OCI-LY1 (cell line): ENCODE data around the gene ARHGAP27.
A peak's percentile ranks its signal among the peaks of the same experiment; 100 is the strongest.

Experiments
- H2AFZ ChIP-seq: fragments of 200-600 bp; sonication (generic), shearing (Covaris generic); 2 replicates; pipeline ENCODE4 v1.6.0; 2014; ENCODE audit warnings: antibody characterized with exemption, mild to moderate bottlenecking, low read length
- H3F3A ChIP-seq: fragments of 200-600 bp; sonication (generic), shearing (Covaris generic); 2 replicates; pipeline ENCODE4 v1.6.0; 2014; ENCODE audit warnings: mild to moderate bottlenecking, antibody characterized with exemption, low read length, moderate library complexity; ENCODE audit not compliant: insufficient read depth
- H3K27ac ChIP-seq: fragments of 200-600 bp; sonication (generic); 2 replicates; pipeline ENCODE4 v1.5.1; 2014; ENCODE audit warnings: low read length, mixed run types, mild to moderate bottlenecking, low read depth; ENCODE audit not compliant: poor library complexity, severe bottlenecking
- H3K27me3 ChIP-seq: fragments of 200-600 bp; sonication (generic); 2 replicates; pipeline ENCODE4 v1.6.0; 2014; ENCODE audit warnings: antibody characterized with exemption, mild to moderate bottlenecking, low read length, moderate library complexity; ENCODE audit not compliant: insufficient read depth
- H3K36me3 ChIP-seq: fragments of 200-600 bp; sonication (generic); 2 replicates; pipeline ENCODE4 v1.6.1; 2014; ENCODE audit warnings: mild to moderate bottlenecking, antibody characterized with exemption, low read length, moderate library complexity, mixed read lengths; ENCODE audit not compliant: insufficient read depth
- H3K4me1 ChIP-seq: fragments of 200-600 bp; sonication (generic); 2 replicates; pipeline ENCODE4 v1.5.1; 2014; ENCODE audit warnings: mild to moderate bottlenecking, low read length, moderate library complexity; ENCODE audit not compliant: insufficient read depth, severe bottlenecking
- H3K4me2 ChIP-seq: fragments of 200-600 bp; sonication (generic), shearing (Covaris generic); 2 replicates; pipeline ENCODE4 v1.6.1; 2014; ENCODE audit warnings: low read length
- H3K4me3 ChIP-seq: fragments of 200-600 bp; sonication (generic); 2 replicates; pipeline ENCODE4 v1.5.1; 2014; ENCODE audit warnings: low read length, low read depth, mild to moderate bottlenecking, mixed read lengths; ENCODE audit not compliant: poor library complexity, severe bottlenecking
- H3K79me2 ChIP-seq: fragments of 200-600 bp; shearing (Covaris generic); 2 replicates; pipeline ENCODE4 v1.6.1; 2016; ENCODE audit warnings: mixed run types, low read length, mixed read lengths; ENCODE audit not compliant: insufficient read depth
- H3K9ac ChIP-seq: fragments of 200-600 bp; sonication (generic), shearing (Covaris generic); 2 replicates; pipeline ENCODE4 v1.6.1; 2014; ENCODE audit warnings: mild to moderate bottlenecking, low read length, mixed read lengths
- H3K9me2 ChIP-seq: fragments of 200-600 bp; sonication (generic), shearing (Covaris generic); 2 replicates; pipeline ENCODE4 v1.6.1; 2014; ENCODE audit warnings: low read depth, mild to moderate bottlenecking, low read length, mixed read lengths
- H3K9me3 ChIP-seq: fragments of 200-600 bp; shearing (Covaris generic); 2 replicates; pipeline ENCODE4 v1.6.1; 2014; ENCODE audit warnings: low read length, mixed read lengths
- H4K20me1 ChIP-seq: fragments of 200-600 bp; sonication (generic), shearing (Covaris generic); 2 replicates; pipeline ENCODE4 v1.6.0; 2016; ENCODE audit warnings: mild to moderate bottlenecking, low read length; ENCODE audit not compliant: insufficient read depth
- EZH2 ChIP-seq: fragments of 200-600 bp; sonication (generic), shearing (Covaris generic); IDR thresholded peaks from 2 replicates; pipeline ENCODE4 v1.8.0; 2017; ENCODE audit warnings: borderline replicate concordance, mixed run types, mild to moderate bottlenecking, antibody characterized with exemption, low read length, moderate library complexity, mixed read lengths
- TF ChIP-seq, protein P1 (sequence below): fragments of 200-600 bp; sonication (generic), shearing (Covaris generic); IDR thresholded peaks from 2 replicates; pipeline ENCODE4 v1.5.1; 2017; ENCODE audit warnings: mild to moderate bottlenecking, antibody characterized with exemption, low read length, moderate library complexity, mixed read lengths

The ARHGAP27 gene

DNA sequence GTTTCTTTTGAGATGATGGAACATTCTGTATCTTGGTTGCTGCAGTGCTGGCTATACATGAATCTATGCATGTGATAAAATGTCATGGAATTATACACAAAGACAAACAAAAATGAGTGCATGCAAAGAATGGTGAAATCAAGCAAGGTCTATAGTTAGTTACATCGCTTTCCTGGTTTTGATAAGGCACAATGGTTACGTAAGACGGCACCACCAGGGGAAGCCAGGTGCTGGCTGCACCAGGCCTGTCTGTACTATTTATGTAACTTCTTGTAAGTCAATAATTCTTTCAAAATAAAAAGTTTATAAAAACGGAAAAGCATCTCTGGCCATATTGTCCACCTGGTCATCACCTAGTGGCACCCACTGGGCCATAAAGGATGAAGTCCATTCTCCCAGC, 46.5 kb downstream of the ARHGAP27 start:
- no peak overlapping the region for H3K4me3 ChIP-seq
- TF ChIP-seq EZH2, result no peak
- H3K79me2 ChIP-seq, result no peaks in the 10 kb centered on the region
- no peaks in the 10 kb centered on the region for H4K20me1 ChIP-seq
- H3K9ac ChIP-seq, result no peak overlapping the region
- no peaks in the 10 kb centered on the region for H3K36me3 ChIP-seq
- no peak overlapping the region for H3K27ac ChIP-seq
- H3K27me3 ChIP-seq, result peaks cover 7% of the 10 kb centered on the region; the same call in 1 of the 2 replicates
- H3K9me2 ChIP-seq, result no peaks in the 10 kb centered on the region
- no peaks in the 10 kb centered on the region for H3F3A ChIP-seq
- no peak overlapping the region for H3K4me2 ChIP-seq
- no peak overlapping the region for H2AFZ ChIP-seq
- no peaks in the 10 kb centered on the region for H3K9me3 ChIP-seq
- H3K4me1 ChIP-seq, result no peaks in the 10 kb centered on the region

DNA sequence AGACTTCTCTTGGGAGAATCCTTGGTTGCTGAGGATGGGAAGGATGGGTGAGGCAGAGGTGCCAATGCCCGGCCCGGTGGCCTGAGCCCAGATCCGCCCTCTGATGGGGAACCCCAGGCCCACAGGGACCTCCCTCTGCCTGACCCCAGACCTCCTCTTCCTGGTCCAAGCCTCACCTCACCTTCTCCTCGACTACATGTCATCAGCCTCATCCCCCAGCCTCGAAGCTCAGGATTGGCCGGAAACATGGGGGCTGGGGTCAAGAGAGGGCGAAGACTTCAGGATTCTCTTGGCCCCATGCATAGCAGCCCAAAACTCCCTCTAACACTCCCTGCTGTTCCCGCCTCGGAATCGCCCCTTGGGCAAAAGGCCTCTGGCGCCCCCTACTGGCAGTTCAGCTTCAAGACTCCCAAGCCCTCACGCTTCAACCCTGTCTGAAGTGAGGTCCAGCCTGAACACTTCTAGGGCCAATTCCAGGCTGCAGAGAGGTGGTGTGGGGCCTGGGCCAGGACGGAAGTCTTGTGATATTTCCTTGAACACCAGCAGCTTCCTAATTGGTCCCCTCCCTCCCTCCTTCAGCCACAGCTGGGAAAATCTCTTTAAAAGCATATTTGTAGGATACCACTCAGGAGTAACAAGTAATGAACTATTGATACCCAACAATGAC, 47.2 kb downstream of the ARHGAP27 start:
- H3K27me3 ChIP-seq, result peaks cover 7% of the 10 kb centered on the region; the same call in 1 of the 2 replicates
- no peaks in the 10 kb centered on the region for H3K9me3 ChIP-seq
- H3K9me2 ChIP-seq, result no peaks in the 10 kb centered on the region
- H4K20me1 ChIP-seq, result no peaks in the 10 kb centered on the region
- H3K4me1 ChIP-seq, result no peaks in the 10 kb centered on the region
- H3K79me2 ChIP-seq, result no peaks in the 10 kb centered on the region
- H3K4me2 ChIP-seq, result no peak overlapping the region
- H3F3A ChIP-seq, result no peaks in the 10 kb centered on the region
- H3K27ac ChIP-seq, result no peak overlapping the region
- H3K36me3 ChIP-seq, result no peaks in the 10 kb centered on the region
- TF ChIP-seq, protein P1, sequence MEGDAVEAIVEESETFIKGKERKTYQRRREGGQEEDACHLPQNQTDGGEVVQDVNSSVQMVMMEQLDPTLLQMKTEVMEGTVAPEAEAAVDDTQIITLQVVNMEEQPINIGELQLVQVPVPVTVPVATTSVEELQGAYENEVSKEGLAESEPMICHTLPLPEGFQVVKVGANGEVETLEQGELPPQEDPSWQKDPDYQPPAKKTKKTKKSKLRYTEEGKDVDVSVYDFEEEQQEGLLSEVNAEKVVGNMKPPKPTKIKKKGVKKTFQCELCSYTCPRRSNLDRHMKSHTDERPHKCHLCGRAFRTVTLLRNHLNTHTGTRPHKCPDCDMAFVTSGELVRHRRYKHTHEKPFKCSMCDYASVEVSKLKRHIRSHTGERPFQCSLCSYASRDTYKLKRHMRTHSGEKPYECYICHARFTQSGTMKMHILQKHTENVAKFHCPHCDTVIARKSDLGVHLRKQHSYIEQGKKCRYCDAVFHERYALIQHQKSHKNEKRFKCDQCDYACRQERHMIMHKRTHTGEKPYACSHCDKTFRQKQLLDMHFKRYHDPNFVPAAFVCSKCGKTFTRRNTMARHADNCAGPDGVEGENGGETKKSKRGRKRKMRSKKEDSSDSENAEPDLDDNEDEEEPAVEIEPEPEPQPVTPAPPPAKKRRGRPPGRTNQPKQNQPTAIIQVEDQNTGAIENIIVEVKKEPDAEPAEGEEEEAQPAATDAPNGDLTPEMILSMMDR, result peak; percentile 97
- TF ChIP-seq EZH2, result no peak
- no peak overlapping the region for H3K4me3 ChIP-seq
- no peak overlapping the region for H2AFZ ChIP-seq
- no peak overlapping the region for H3K9ac ChIP-seq

DNA sequence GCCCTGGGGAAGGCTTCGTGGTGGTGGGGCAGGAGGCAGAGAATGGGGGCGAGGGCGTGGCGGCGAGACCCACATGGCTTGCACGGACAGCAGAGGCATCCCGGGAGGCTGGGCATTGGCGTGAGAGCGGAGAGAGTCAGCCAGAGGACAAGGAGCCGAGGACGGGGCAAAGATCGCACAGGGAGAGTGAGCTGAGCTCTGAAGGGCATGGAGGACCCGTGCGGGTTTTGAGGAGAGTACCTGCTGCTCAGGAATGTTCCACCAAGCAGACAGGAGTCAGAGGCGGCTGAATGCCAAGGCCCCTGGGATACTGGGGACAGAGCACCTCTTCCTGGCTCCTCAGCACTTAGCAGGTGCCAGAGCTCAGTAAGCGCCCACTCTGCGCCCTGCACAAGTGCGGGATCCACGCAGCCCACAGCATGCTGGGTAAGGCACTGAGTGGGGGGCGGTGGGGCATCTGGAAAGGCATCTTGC, 47.8 kb downstream of the ARHGAP27 start:
- no peaks in the 10 kb centered on the region for H3K36me3 ChIP-seq
- TF ChIP-seq EZH2, result no peak
- TF ChIP-seq, protein P1, result no peak
- no peak overlapping the region for H3K27ac ChIP-seq
- H3K4me1 ChIP-seq, result no peaks in the 10 kb centered on the region
- no peak overlapping the region for H3K9ac ChIP-seq
- H3K79me2 ChIP-seq, result no peaks in the 10 kb centered on the region
- no peaks in the 10 kb centered on the region for H4K20me1 ChIP-seq
- no peak overlapping the region for H2AFZ ChIP-seq
- peaks cover 7% of the 10 kb centered on the region; the same call in 1 of the 2 replicates for H3K27me3 ChIP-seq
- no peaks in the 10 kb centered on the region for H3K9me2 ChIP-seq
- no peaks in the 10 kb centered on the region for H3K9me3 ChIP-seq
- H3F3A ChIP-seq, result no peaks in the 10 kb centered on the region
- H3K4me2 ChIP-seq, result no peak overlapping the region
- no peak overlapping the region for H3K4me3 ChIP-seq
